ENCODE measurements around the gene ZNF575. TPM values are rescaled to one million over a fixed set of nuclear protein-coding genes. Genes with fewer than 3 reads are reported as not detected.
"Not testable (repeated sequence)": the region's sequence is repeated elsewhere in the genome, so short reads cannot be mapped to it uniquely, and the experiment has no call there.

ZNF575 gene
- total RNA-seq, 6 experiments from 2014 or later = 1.6 to 2.9 (median 2.3) TPM

- Mint-ChIP-seq H3K4me1 (ENCODE audit: low read depth) (no peaks in the 10 kb centered on the region), H3K9me3 (no peaks in the 10 kb centered on the region), H3K4me3 (no peak overlapping the region), H3K27me3 (ENCODE audit: insufficient read depth) (peaks cover 4% of the 10 kb centered on the region; the same call in 1 of the 2 replicates), H3K36me3 (ENCODE audit: low read depth) (peaks cover 24% of the 10 kb centered on the region), H3K27ac (no peak overlapping the region)
- DNase-seq = no peak
- TF ChIP-seq, protein P1, sequence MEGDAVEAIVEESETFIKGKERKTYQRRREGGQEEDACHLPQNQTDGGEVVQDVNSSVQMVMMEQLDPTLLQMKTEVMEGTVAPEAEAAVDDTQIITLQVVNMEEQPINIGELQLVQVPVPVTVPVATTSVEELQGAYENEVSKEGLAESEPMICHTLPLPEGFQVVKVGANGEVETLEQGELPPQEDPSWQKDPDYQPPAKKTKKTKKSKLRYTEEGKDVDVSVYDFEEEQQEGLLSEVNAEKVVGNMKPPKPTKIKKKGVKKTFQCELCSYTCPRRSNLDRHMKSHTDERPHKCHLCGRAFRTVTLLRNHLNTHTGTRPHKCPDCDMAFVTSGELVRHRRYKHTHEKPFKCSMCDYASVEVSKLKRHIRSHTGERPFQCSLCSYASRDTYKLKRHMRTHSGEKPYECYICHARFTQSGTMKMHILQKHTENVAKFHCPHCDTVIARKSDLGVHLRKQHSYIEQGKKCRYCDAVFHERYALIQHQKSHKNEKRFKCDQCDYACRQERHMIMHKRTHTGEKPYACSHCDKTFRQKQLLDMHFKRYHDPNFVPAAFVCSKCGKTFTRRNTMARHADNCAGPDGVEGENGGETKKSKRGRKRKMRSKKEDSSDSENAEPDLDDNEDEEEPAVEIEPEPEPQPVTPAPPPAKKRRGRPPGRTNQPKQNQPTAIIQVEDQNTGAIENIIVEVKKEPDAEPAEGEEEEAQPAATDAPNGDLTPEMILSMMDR (IDR thresholded peaks at IDR 0.05) = no peak
Measured at GRCh38 chr19:43546581-43546980, 13.6 kb downstream of the ZNF575 start.

DNA sequence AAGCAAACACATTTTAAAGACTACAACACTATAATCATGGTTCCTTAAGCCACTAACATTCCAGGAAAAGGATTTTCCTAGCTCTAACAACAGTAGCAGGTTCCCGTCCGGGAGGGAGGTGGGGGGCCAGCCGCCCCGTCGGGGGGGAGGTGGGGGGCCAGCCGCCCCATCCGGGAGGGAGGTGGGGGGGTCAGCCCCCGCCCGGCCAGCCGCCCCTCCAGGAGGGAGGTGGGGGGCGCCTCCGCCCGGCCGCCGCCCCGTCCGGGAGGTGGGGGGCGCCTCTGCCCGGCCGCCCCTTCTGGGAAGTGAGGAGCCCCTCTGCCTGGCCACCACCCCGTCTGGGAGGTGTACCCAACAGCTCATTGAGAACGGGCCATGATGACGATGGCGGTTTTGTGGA, 14.9 kb downstream of the ZNF575 start:
- H3K9me3 Mint-ChIP-seq; H3K4me1 Mint-ChIP-seq (ENCODE audit: low read depth); H3K27me3 Mint-ChIP-seq (ENCODE audit: insufficient read depth); H3K27ac Mint-ChIP-seq; H3K4me3 Mint-ChIP-seq; DNase-seq: not testable (repeated sequence)
- H3K36me3 Mint-ChIP-seq (ENCODE audit: low read depth) = 0 out of 2 replicates have a peak, but pooled peaks cover 22% of the 10 kb centered on the region

GRCh38 chr19:43548706-43549105, 15.7 kb downstream of the ZNF575 start:
- peaks cover 3% of the 10 kb centered on the region; the same call in 1 of the 2 replicates for H3K27me3 Mint-ChIP-seq (ENCODE audit: insufficient read depth)
- H3K4me1 Mint-ChIP-seq (ENCODE audit: low read depth) = no peaks in the 10 kb centered on the region
- H3K4me3 Mint-ChIP-seq = no peak overlapping the region
- H3K27ac Mint-ChIP-seq = no peak overlapping the region
- TF ChIP-seq, protein P1 (IDR thresholded peaks at IDR 0.05) = no peak
- no peaks in the 10 kb centered on the region for H3K9me3 Mint-ChIP-seq
- H3K36me3 Mint-ChIP-seq (ENCODE audit: low read depth) = 0 out of 2 replicates have a peak, but pooled peaks cover 22% of the 10 kb centered on the region
- DNase-seq = no peak

DNA sequence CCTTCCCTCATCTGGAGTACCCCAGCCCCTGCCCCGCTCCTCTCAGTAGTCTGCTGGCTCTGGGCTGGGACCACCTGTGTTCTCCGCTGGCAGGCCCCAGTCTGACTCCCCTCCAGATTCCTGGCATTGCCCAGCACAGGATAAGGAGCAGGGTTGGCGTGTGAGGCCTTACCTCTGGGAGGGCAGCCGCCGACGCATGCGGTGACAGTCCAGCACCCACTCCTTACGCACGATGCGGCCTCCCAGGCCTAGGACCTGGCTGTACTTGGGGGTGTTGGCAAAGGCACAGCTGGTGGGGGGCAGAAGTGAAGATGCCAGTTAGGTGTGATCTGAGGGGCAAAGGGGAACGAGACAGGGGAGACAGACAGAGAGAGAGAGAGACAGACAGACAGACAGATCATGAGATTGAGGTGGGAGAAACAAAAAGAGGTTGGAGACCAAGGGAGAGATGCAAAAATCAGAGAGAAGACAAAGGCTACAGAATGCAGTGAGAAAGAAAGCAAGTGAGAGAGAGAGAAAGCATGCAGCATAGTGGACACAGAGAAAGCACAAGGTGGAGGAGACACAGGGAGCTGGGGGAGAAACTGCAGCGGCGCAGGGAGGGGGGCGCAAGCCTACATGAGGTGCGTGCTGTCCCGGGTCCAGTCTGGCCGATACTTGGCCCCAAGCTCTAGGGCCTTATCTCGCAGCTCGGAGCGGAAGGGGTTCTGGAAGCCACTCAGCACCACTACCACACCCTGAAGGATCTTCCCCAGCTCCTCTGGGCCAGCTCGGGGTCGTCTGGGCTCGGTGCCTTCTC, 18.6 kb downstream of the ZNF575 start:
- H3K36me3 Mint-ChIP-seq (ENCODE audit: low read depth) = 0 out of 2 replicates have a peak, but pooled peaks cover 20% of the 10 kb centered on the region
- peaks cover 5% of the 10 kb centered on the region; the same call in 1 of the 2 replicates for H3K4me1 Mint-ChIP-seq (ENCODE audit: low read depth)
- H3K9me3 Mint-ChIP-seq = no peaks in the 10 kb centered on the region
- H3K4me3 Mint-ChIP-seq = no peak overlapping the region
- H3K27ac Mint-ChIP-seq = no peak overlapping the region; the same call in 1 of the 2 replicates
- TF ChIP-seq, protein P1 (IDR thresholded peaks at IDR 0.05) = no peak
- no peak for DNase-seq
- peaks cover 3% of the 10 kb centered on the region; the same call in 1 of the 2 replicates for H3K27me3 Mint-ChIP-seq (ENCODE audit: insufficient read depth)

DNA sequence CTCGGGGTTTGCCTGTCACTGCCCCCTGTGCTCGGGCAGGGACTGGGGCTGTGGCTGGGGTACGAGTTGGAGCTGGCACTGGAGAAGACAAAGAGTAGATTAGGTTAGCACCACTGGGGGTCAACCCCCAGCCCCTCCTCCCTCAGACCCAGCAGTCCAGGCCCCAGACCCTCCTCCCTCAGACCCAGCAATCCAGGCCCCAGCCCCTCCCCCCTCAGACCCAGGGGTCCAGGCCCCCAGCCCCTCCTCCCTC, 19.1 kb downstream of the ZNF575 start:
- H3K9me3 Mint-ChIP-seq = no peaks in the 10 kb centered on the region
- no peak overlapping the region for H3K27ac Mint-ChIP-seq
- H3K27me3 Mint-ChIP-seq (ENCODE audit: insufficient read depth) = peaks cover 3% of the 10 kb centered on the region; the same call in 1 of the 2 replicates
- 0 out of 2 replicates have a peak, but pooled peaks cover 20% of the 10 kb centered on the region for H3K36me3 Mint-ChIP-seq (ENCODE audit: low read depth)
- TF ChIP-seq, protein P1 (IDR thresholded peaks at IDR 0.05) = no peak
- no peak for DNase-seq
- peaks cover 7% of the 10 kb centered on the region for H3K4me1 Mint-ChIP-seq (ENCODE audit: low read depth)
- no peak overlapping the region for H3K4me3 Mint-ChIP-seq

DNA sequence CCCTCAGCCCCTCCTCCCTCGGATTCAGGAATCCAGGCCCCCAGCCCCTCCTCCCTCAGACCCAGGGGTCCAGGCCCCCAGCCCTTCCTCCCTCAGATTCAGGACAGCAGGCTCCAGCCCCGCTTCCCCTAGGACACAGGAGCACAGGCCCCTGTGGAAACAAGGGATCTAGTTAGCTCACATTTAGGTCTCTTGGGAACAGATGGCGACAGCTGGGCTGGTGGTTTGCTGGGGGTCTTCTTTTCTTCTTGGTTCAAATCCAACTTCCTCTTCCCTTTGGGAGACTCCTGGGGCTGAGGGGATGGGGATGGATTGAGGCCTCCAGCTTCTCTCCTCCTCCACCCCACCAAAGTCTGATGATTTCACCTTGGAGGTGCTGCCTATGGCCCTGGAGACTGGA, 19.6 kb downstream of the ZNF575 start:
- no peak for DNase-seq
- TF ChIP-seq, protein P1 (IDR thresholded peaks at IDR 0.05) = no peak
- Mint-ChIP-seq H3K4me3 (no peak overlapping the region), H3K9me3 (no peaks in the 10 kb centered on the region), H3K27me3 (ENCODE audit: insufficient read depth) (peaks cover 3% of the 10 kb centered on the region; the same call in 1 of the 2 replicates), H3K36me3 (ENCODE audit: low read depth) (0 out of 2 replicates have a peak, but pooled peaks cover 20% of the 10 kb centered on the region), H3K4me1 (ENCODE audit: low read depth) (peaks cover 12% of the 10 kb centered on the region), H3K27ac (no peak overlapping the region)

Data from HFFc6 (cell line).